Naive thymus-derived CD4-positive, alpha-beta T cell (primary cell): ENCODE measurements around the gene SLC12A2. TPM values are rescaled to one million over a fixed set of nuclear protein-coding genes. Genes with fewer than 3 reads are reported as not detected.

Source experiments
- ATAC-seq: fragments of 150-1000 bp; cut with Tn5 transposase; 2 replicates; pipeline ENCODE4 v1.10.0; 2021; ENCODE audit warnings: mild to moderate bottlenecking, moderate library complexity
- CTCF ChIA-PET: fragments of 350-600 bp; sonication (Branson Sonifier 250); formaldehyde crosslinking; loops from one replicate; lab custom pipeline; 2021; ENCODE audit warnings: antibody characterized with exemption; lab: Charles Lee
- POLR2A ChIA-PET: fragments of 350-600 bp; sonication (Branson Sonifier 250); formaldehyde crosslinking; loops from one replicate; lab custom pipeline; 2021; ENCODE audit warnings: antibody characterized with exemption, inconsistent platforms; lab: Charles Lee
- DNase-seq, 9 donors: peaks; one replicate each; pipeline versions ENCODE4 v3.0.0 to v3.0.0-alpha.2; 2020 to 2022; ENCODE audit warnings: mixed read lengths in 1 of 9
- H3K27ac ChIP-seq: one replicate; pipeline ENCODE4 v1.7.0; 2013; ENCODE audit warnings: mild to moderate bottlenecking, low read depth, low read length, moderate library complexity
- H3K27me3 ChIP-seq, 2 donors: one replicate each; pipeline ENCODE4 v1.7.0; 2013; ENCODE audit warnings: low read length in 2 of 2, mild to moderate bottlenecking in 2 of 2, moderate library complexity in 2 of 2; ENCODE audit not compliant: control insufficient read depth in 2 of 2, insufficient read depth in 2 of 2
- H3K36me3 ChIP-seq, 3 experiments: 1 replicate in 2 of 3; 2 replicates in 1 of 3; pipeline ENCODE4 v1.7.0; 2013; ENCODE audit warnings: low read length in 3 of 3, mild to moderate bottlenecking in 3 of 3, moderate library complexity in 1 of 3; ENCODE audit not compliant: insufficient read depth in 3 of 3, control insufficient read depth in 2 of 3
- H3K4me1 ChIP-seq, 2 donors: one replicate each; pipeline ENCODE4 v1.7.0; 2013; ENCODE audit warnings: low read length in 2 of 2, mild to moderate bottlenecking in 2 of 2, moderate library complexity in 1 of 2; ENCODE audit not compliant: control insufficient read depth in 2 of 2, insufficient read depth in 2 of 2
- H3K4me3 ChIP-seq: 2 replicates; pipeline ENCODE4 v1.7.0; 2013; ENCODE audit warnings: mild to moderate bottlenecking, low read length
- H3K9me3 ChIP-seq, 3 experiments: 1 replicate in 2 of 3; 2 replicates in 1 of 3; pipeline ENCODE4 v1.7.0; 2013; ENCODE audit warnings: low read length in 3 of 3; ENCODE audit not compliant: control insufficient read depth in 2 of 3
- H3K27ac Mint-ChIP-seq, 9 donors: one replicate each; pipeline ENCODE4 v1.8.0; 2020 to 2022; ENCODE audit warnings: mixed read lengths in 9 of 9, mild to moderate bottlenecking in 8 of 9, moderate library complexity in 5 of 9, inconsistent platforms in 2 of 9
- H3K27me3 Mint-ChIP-seq, 5 donors: one replicate each; pipeline ENCODE4 v1.8.0; 2021 to 2022; ENCODE audit warnings: mixed read lengths in 5 of 5, mild to moderate bottlenecking in 1 of 5
- H3K36me3 Mint-ChIP-seq, 5 donors: one replicate each; pipeline ENCODE4 v1.8.0; 2020 to 2022; ENCODE audit warnings: mixed read lengths in 5 of 5, mild to moderate bottlenecking in 3 of 5, inconsistent platforms in 1 of 5
- H3K4me1 Mint-ChIP-seq, 7 donors: one replicate each; pipeline ENCODE4 v1.8.0; 2020 to 2022; ENCODE audit warnings: mixed read lengths in 7 of 7, mild to moderate bottlenecking in 3 of 7, inconsistent platforms in 1 of 7
- H3K4me3 Mint-ChIP-seq, 10 donors: one replicate each; pipeline ENCODE4 v1.8.0; 2020 to 2022; ENCODE audit warnings: mild to moderate bottlenecking in 10 of 10, mixed read lengths in 10 of 10, moderate library complexity in 6 of 10, inconsistent platforms in 2 of 10
- H3K9me3 Mint-ChIP-seq, 11 donors: one replicate each; pipeline ENCODE4 v1.8.0; 2020 to 2022; ENCODE audit warnings: mixed read lengths in 11 of 11, mild to moderate bottlenecking in 4 of 11, inconsistent platforms in 1 of 11, moderate library complexity in 1 of 11
- intact Hi-C, 2 donors: fragments of 100-400 bp; cut with micrococcal nuclease; formaldehyde crosslinking; loops; one replicate each; pipeline ENCODE4 v1.15.1; 2023
- polyA plus RNA-seq, 2 donors: library from polyadenylated mRNA; unstranded; fragments of 300-500 nt; fragmentation: Illumina TruSeq; gene quantifications; one replicate each; pipeline ENCODE4 v1.2.3, GENCODE V29; 2021
- total RNA-seq, 6 experiments: library from RNA in 5 of 6; stranded (reverse) in 5 of 6; gene quantifications; 1 replicate in 5 of 6; 2 replicates in 1 of 6; pipeline ENCODE4 v1.2.3 and lab custom pipeline; 2021 to 2026

SLC12A2 gene
- total and polyA plus RNA-seq, 7 experiments from 2014 or later: 4.8 to 17.3 (median 10.7) TPM

GRCh38 chr5:128091579-128091978 lies 8.0 kb downstream of the SLC12A2 start:
- no peak overlapping the region for H3K4me3 ChIP-seq
- H3K9me3 Mint-ChIP-seq: peaks cover 0 to 18% (median 4%) of the 10 kb centered on the region in 11 donors
- H3K36me3 Mint-ChIP-seq: peaks cover 8 to 39% (median 28%) of the 10 kb centered on the region in 5 donors
- no peaks in the 10 kb centered on the region for H3K27me3 Mint-ChIP-seq
- peaks cover 18 to 41% (median 35%) of the 10 kb centered on the region in 7 donors for H3K4me1 Mint-ChIP-seq
- no peak overlapping the region for H3K27ac ChIP-seq
- no peaks in the 10 kb centered on the region for H3K27me3 ChIP-seq
- H3K4me3 Mint-ChIP-seq: no peak overlapping the region
- DNase-seq (no peak), ATAC-seq (no peak)
- H3K4me1 ChIP-seq: no peaks in the 10 kb centered on the region
- POLR2A ChIA-PET: no interaction called here
- H3K36me3 ChIP-seq: no peaks in the 10 kb centered on the region
- H3K9me3 ChIP-seq: peaks cover 0 to under 1% (median 0%) of the 10 kb centered on the region in 3 experiments
- CTCF ChIA-PET: no interaction called here
- intact Hi-C loops: no loop called here
- H3K27ac Mint-ChIP-seq: no peak overlapping the region

DNA sequence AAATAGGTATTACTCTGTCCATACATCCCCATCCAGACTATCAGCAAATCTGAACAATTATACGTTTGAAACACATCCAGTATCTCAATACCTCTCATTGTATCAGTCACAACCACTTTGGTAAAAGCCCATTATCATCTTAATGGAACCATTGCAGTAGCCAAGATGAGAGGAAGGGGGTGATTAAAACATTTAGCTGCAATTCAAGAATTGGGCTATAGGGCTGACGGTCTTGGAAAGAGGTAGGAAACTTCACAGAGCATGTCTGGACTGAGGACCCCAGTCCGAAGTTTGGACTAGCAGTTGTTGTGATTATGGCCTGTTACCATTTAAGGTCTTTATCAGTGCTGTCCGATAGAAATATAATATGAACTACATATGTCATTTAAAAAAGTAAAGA lies 8.6 kb downstream of the SLC12A2 start:
- Mint-ChIP-seq H3K27ac (no peak overlapping the region), H3K4me3 (no peak overlapping the region), H3K4me1 (peaks cover 15 to 36% (median 31%) of the 10 kb centered on the region in 7 donors), H3K9me3 (peaks cover 0 to 24% (median 6%) of the 10 kb centered on the region in 11 donors), H3K27me3 (no peaks in the 10 kb centered on the region), H3K36me3 (peaks cover 8 to 38% (median 30%) of the 10 kb centered on the region in 5 donors)
- ATAC-seq (no peak), DNase-seq (no peak)
- intact Hi-C loops: no loop called here
- H3K9me3 ChIP-seq: peaks cover 0 to 3% (median 0%) of the 10 kb centered on the region in 3 experiments
- ChIA-PET CTCF (no interaction called here), POLR2A (no interaction called here)
- H3K27me3 ChIP-seq: no peaks in the 10 kb centered on the region
- no peaks in the 10 kb centered on the region for H3K4me1 ChIP-seq
- no peaks in the 10 kb centered on the region for H3K36me3 ChIP-seq
- no peak overlapping the region for H3K27ac ChIP-seq
- no peak overlapping the region for H3K4me3 ChIP-seq

GRCh38 chr5:128093368-128093767 lies 9.8 kb downstream of the SLC12A2 start:
- ChIA-PET POLR2A (interaction anchor here (0.8 kb wide), 1 partner anchor 252 kb away, joined by 4 read pairs; no protein-coding TSS in a partner anchor), CTCF (no interaction called here)
- Histone ChIP-seq H3K36me3 (no peaks in the 10 kb centered on the region), H3K4me1 (no peaks in the 10 kb centered on the region), H3K9me3 (peaks cover 0 to 3% (median 0%) of the 10 kb centered on the region in 3 experiments), H3K4me3 (no peak overlapping the region), H3K27me3 (no peaks in the 10 kb centered on the region), H3K27ac (no peak overlapping the region)
- H3K27me3 Mint-ChIP-seq: no peaks in the 10 kb centered on the region
- ATAC-seq (no peak), DNase-seq (no peak)
- H3K9me3 Mint-ChIP-seq: peaks cover 4 to 36% (median 15%) of the 10 kb centered on the region in 11 donors
- peak overlapping the region in 1 of 9 donors; percentile 26 for H3K27ac Mint-ChIP-seq
- H3K4me3 Mint-ChIP-seq: no peak overlapping the region
- H3K36me3 Mint-ChIP-seq: peaks cover 14 to 43% (median 35%) of the 10 kb centered on the region in 5 donors
- H3K4me1 Mint-ChIP-seq: peaks cover 4 to 28% (median 21%) of the 10 kb centered on the region in 7 donors
- intact Hi-C loops: no loop called here

DNA sequence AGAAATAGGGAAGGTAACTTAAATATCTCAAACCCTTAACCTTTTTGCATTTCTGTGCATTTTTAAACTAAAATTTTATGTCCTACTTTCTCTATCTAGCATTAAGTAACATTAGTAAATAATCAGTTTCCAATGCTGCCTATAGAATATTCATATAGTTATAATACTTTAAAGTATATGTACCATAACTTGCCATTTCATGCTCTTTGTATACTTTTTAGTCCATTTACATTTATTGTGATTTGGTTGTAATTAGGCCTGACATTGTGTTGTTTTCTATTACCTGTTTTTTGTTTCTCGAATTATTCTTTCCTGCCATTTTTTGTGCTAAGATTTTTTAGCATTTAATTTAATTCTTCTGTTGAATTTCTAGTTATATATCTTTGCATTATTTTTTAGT lies 13.7 kb downstream of the SLC12A2 start:
- no peaks in the 10 kb centered on the region for H3K27me3 Mint-ChIP-seq
- H3K27me3 ChIP-seq: no peaks in the 10 kb centered on the region
- DNase-seq (no peak), ATAC-seq (no peak)
- H3K4me3 ChIP-seq: no peak overlapping the region
- peaks cover 14 to 48% (median 26%) of the 10 kb centered on the region in 5 donors for H3K36me3 Mint-ChIP-seq
- H3K4me1 Mint-ChIP-seq: peaks cover 0 to 18% (median 14%) of the 10 kb centered on the region in 7 donors
- peaks cover 4 to 43% (median 21%) of the 10 kb centered on the region in 11 donors for H3K9me3 Mint-ChIP-seq
- peaks cover 0 to 3% (median 0%) of the 10 kb centered on the region in 3 experiments for H3K9me3 ChIP-seq
- POLR2A ChIA-PET: interaction anchor here (0.6 kb wide), 1 partner anchor 13 kb away, joined by 3 read pairs; no protein-coding TSS in a partner anchor
- H3K4me3 Mint-ChIP-seq: no peak overlapping the region
- H3K27ac Mint-ChIP-seq: peak overlapping the region in 1 of 9 donors; percentile 63
- CTCF ChIA-PET: no interaction called here
- no peak overlapping the region for H3K27ac ChIP-seq
- H3K4me1 ChIP-seq: no peaks in the 10 kb centered on the region
- intact Hi-C loops: no loop called here
- no peaks in the 10 kb centered on the region for H3K36me3 ChIP-seq

- ATAC-seq (no peak), DNase-seq (no peak)
- H3K4me1 ChIP-seq: no peaks in the 10 kb centered on the region
- no peak overlapping the region for H3K4me3 Mint-ChIP-seq
- intact Hi-C loops: no loop called here
- peak overlapping the region in 1 of 9 donors; percentile 63 for H3K27ac Mint-ChIP-seq
- H3K4me1 Mint-ChIP-seq: peaks cover 0 to 17% (median 13%) of the 10 kb centered on the region in 7 donors
- no peaks in the 10 kb centered on the region for H3K36me3 ChIP-seq
- ChIA-PET POLR2A (no interaction called here), CTCF (no interaction called here)
- H3K9me3 ChIP-seq: peaks cover 0 to 3% (median 0%) of the 10 kb centered on the region in 3 experiments
- no peak overlapping the region for H3K27ac ChIP-seq
- H3K36me3 Mint-ChIP-seq: peaks cover 14 to 47% (median 24%) of the 10 kb centered on the region in 5 donors
- H3K9me3 Mint-ChIP-seq: peaks cover 4 to 43% (median 21%) of the 10 kb centered on the region in 11 donors
- no peaks in the 10 kb centered on the region for H3K27me3 Mint-ChIP-seq
- no peak overlapping the region for H3K4me3 ChIP-seq
- H3K27me3 ChIP-seq: no peaks in the 10 kb centered on the region
These were observed 14.2 kb downstream of the SLC12A2 start for GRCh38 chr5:128097781-128098180.

DNA sequence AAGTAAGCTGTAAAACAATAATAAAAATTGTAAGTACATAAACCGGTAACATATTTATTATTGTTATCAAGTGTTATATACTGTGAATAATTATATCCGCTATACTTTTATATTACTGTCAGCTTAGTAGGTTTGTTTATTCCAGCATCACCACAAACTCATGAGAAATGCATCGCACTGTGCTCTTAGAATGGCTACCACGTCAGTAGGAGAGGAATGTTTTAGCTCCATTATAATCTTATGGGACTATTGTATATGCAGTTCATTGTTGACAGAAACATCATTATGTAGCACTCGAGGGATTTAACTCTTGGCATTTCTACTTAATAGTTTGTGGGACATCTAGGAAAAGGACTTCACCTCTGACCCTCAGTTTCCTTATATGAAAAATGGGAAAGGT lies 16.4 kb downstream of the SLC12A2 start:
- no peak overlapping the region for H3K27ac Mint-ChIP-seq
- H3K36me3 ChIP-seq: no peaks in the 10 kb centered on the region
- no peak overlapping the region for H3K4me3 Mint-ChIP-seq
- no peak overlapping the region for H3K4me3 ChIP-seq
- peaks cover 0 to 10% (median 2%) of the 10 kb centered on the region in 7 donors for H3K4me1 Mint-ChIP-seq
- ATAC-seq: no peak
- CTCF ChIA-PET: no interaction called here
- no peaks in the 10 kb centered on the region for H3K4me1 ChIP-seq
- POLR2A ChIA-PET: no interaction called here
- H3K27me3 Mint-ChIP-seq: no peaks in the 10 kb centered on the region
- peaks cover 4 to 36% (median 16%) of the 10 kb centered on the region in 11 donors for H3K9me3 Mint-ChIP-seq
- no peaks in the 10 kb centered on the region for H3K27me3 ChIP-seq
- peaks cover 6 to 37% (median 20%) of the 10 kb centered on the region in 5 donors for H3K36me3 Mint-ChIP-seq
- intact Hi-C loops: no loop called here
- DNase-seq: no peak
- no peak overlapping the region for H3K27ac ChIP-seq
- peaks cover 0 to 3% (median 0%) of the 10 kb centered on the region in 3 experiments for H3K9me3 ChIP-seq
